ENCODE data around the gene ZNF385A. TPM values are rescaled to one million over a fixed set of nuclear protein-coding genes. Genes with fewer than 3 reads are reported as not detected.

ZNF385A gene
- total and polyA plus RNA-seq, 2 of the 8 experiments (the other 6 are each of a cell fraction or from before 2014, with no cell fraction given), result 5.2 to 14.3 TPM

GRCh38 chr12:54368709-54369596, 15.6 kb downstream of the ZNF385A start (continued):
- TF ChIP-seq BACH1 (IDR thresholded peaks at IDR 0.05; ENCODE audit: low read length) (no peak), SAP30 (IDR thresholded peaks at IDR 0.05; ENCODE audit: insufficient read depth, insufficient replicate concordance, low read length) (no peak), GTF2F1 (IDR thresholded peaks at IDR 0.05; ENCODE audit: borderline replicate concordance, low read depth, low read length) (no peak), HDAC2 (IDR thresholded peaks at IDR 0.05; ENCODE audit: borderline replicate concordance in 1 of 2, low read depth in 2 of 2, low read length in 2 of 2) (0 out of 4 replicates have a peak, but pooled peaks of 1 of the 2 experiments have one; percentile 7), TCF12 (IDR thresholded peaks at IDR 0.05; ENCODE audit: low read depth, low read length) (no peak), CTCF (IDR thresholded peaks at IDR 0.05; ENCODE audit: control extremely low read depth in 1 of 3, insufficient read depth in 1 of 3, low read depth in 1 of 3, low read length in 3 of 3) (peak; percentile 90 to 94 (median 94)), SIN3A (conservative IDR thresholded peaks at IDR 0.05 in 1 of 2, IDR thresholded peaks at IDR 0.05 in 1 of 2; ENCODE audit: low read depth in 1 of 2, low read length in 2 of 2) (no peak), SIX5 (IDR thresholded peaks at IDR 0.05; ENCODE audit: low read depth, low read length) (no peak), CTBP2 (IDR thresholded peaks at IDR 0.05; ENCODE audit: borderline replicate concordance, insufficient read depth, insufficient read length, low read length) (no peak), EZH2 (IDR thresholded peaks at IDR 0.05; ENCODE audit: low read depth, low read length, severe bottlenecking) (no peak), SP1 (IDR thresholded peaks at IDR 0.05; ENCODE audit: low read depth, low read length) (no peak), POU5F1 (IDR thresholded peaks at IDR 0.05; ENCODE audit: low read depth, low read length) (no peak), CHD2 (IDR thresholded peaks at IDR 0.05; ENCODE audit: low read length) (0 out of 2 replicates have a peak, but pooled peaks have one; percentile 19), USF2 (IDR thresholded peaks at IDR 0.05; ENCODE audit: low read length) (no peak)
- TF ChIP-seq, protein P1, sequence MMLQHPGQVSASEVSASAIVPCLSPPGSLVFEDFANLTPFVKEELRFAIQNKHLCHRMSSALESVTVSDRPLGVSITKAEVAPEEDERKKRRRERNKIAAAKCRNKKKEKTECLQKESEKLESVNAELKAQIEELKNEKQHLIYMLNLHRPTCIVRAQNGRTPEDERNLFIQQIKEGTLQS (IDR thresholded peaks at IDR 0.05; ENCODE audit: insufficient read depth, low read depth, low read length), result no peak
